Pons (tissue), 1 donor: ENCODE measurements around the gene CCDC78.

Experiments
- DNase-seq: peaks from one replicate; pipeline ENCODE4 v3.0.0-alpha.2; 2016; ENCODE audit warnings: low spot score

Gene CCDC78

DNA sequence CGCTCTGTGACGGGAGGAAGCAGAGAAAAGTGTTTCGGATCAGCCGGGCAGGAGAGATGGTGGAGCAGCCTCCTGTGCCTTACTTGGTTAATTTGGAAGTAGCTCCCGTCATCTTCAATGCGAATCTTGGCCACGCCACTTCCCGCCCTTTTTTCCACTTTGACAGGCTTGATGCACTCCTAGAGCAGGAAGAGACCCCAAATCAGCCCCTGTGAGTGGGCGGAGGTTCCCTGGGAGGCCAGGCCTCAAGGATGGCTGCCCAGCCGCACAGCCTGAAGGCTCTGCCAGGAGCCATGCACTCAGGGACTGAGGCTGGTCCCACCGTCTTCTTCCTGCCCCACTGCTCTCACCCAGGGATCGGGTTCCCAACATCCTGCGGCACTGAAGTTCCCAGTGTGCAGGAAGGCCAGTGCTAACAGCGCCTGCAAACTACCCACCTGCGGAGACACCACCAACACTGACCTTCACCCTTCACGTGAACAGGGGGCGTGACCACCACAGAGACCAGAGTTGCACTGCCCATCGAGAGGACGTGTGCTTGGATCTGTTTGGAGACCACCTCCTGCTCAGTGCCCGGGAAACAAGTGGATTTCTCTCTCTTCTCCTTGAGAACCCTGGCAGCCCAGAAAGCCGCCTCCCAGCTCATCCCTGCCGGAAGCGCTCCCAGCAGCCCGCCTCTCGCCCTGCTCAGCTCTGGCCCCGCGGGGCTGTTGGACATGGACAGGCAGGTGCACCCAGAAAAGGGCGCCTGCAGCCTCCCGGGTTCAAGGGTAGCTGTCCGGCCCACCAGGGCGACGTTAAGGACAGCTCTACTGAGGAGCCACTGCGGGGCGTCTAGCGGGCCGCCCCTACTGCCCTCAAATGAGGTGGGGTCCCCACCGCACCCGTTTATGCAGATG lies 13.6 kb upstream of the CCDC78 start:
- no peak for DNase-seq

DNA sequence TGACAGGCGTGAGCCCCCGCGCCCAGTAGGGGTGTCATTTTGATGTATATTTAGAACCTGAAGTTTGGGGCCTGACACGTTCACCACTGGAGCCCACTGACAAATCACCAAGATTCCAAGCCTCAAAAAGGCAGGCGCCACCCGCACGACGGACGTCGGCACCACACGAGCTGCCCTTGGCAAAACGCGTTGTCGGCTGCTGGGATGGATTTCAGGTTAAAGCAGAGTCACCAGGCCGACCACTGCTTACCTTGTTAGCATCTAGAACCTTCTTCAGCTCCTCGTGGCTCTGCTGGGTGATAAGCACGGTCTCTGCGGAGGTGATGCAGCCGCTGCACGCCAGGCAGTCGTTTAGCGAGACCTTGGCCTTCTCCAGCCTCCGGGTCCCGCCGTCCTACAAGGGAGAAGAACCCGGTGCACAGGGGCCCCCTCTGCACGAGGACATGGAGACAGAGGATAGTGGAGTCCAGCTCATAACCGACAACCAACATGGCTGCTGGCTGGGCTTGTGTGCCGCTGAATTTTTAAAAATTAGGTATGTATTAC lies 10.8 kb upstream of the CCDC78 start:
- DNase-seq: no peak

DNA sequence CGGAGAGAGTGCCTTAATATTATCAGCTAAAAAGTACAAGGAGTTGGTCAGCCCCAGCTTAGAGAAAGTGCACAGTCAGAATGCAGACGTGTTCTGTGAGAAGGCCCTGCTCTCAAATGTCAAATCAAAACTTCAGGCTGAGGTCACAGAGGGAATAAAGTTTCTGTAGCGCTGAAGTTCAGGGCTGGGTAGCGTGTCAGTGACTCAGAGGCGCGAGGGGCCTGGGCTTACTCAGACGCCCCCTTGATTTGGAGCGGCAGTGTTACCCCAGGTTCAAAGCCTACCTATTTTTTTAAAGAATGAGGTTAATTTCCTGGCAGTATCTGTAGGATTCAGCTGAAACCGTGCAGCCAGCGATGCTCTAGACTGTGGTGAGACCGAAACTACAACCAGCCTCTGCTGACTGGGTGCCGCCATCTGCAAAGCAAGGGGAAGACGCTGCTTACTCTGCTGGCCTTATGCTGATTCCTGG lies 9.8 kb upstream of the CCDC78 start:
- no peak for DNase-seq

DNA sequence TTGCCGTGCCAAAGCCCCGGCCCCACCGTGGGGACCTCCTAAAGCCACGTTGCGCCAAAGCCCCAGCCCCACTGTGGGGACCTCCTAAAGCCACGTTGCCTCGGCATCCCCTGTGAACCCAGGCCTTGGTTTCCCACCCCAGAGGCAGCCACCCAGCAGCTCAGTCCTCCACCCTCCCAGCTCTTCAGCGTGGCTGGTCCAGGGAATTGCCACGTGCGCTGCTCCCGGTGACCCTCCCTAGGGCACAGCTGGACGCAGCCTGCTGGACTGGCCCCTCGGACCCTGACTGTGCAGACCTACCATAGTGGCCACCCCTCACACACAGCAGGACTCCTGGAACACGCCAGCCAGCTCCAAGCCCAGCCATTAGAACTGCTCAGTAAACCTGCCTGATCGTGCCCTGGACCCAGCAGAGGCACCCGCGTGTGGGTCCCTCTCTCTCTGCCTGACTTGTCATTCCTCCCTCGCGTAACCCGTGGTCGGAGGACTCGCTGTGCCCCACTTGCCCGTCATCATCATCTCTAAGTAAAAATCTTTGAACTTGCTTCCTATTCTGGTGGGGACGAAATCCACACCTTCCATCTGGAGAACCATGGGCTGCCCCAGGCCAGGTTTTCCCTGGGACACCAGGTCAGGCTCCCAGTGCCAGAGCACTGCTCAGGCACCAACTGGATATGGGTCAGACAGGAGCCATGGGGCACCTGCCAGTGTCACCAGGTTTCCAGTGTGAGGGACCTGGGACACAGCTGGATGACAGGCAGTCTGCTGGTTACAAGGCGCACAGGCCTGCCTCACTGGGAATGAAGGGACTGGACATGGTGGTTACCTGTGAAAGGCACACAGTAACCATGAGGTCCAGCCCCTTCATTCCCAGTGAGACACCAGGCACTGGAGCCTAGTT lies 9.0 kb upstream of the CCDC78 start:
- no peak for DNase-seq

DNA sequence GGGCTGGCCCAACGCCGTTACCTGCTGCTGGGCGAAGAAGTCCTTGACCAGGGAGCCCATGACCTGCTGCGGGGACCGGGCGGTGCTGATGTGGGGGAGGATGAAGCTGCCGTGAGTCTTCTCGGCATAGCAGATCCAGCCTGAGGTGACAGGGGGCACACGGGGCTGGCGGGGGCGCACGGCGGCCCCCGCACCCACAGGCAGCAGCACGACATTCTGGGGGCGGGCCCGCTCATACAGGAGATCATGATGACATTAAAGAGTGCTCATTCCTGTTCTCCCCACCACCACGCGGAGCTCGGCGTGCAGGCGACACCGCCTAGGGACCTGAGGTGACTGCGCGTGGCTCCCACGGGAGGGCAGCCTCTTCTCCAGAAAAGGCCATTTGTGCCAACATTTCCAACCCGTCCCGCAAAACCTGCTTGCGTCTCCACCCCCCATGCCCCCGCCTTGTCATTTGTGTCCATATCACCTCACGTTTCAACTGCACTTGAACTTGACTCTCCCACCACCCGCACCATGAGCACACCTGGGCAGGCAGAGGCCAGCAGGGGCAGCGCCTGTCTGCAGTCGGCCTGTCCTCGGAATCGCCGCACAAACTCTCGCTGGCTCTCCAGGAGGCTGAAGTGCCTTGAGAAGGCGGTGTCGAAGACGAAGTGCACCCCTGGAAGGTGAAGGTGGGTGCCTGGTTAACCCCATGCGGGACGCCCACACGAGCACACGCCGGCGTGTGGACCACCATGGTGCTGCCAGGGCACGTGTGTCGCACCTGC lies 8.2 kb upstream of the CCDC78 start:
- DNase-seq: no peak

DNA sequence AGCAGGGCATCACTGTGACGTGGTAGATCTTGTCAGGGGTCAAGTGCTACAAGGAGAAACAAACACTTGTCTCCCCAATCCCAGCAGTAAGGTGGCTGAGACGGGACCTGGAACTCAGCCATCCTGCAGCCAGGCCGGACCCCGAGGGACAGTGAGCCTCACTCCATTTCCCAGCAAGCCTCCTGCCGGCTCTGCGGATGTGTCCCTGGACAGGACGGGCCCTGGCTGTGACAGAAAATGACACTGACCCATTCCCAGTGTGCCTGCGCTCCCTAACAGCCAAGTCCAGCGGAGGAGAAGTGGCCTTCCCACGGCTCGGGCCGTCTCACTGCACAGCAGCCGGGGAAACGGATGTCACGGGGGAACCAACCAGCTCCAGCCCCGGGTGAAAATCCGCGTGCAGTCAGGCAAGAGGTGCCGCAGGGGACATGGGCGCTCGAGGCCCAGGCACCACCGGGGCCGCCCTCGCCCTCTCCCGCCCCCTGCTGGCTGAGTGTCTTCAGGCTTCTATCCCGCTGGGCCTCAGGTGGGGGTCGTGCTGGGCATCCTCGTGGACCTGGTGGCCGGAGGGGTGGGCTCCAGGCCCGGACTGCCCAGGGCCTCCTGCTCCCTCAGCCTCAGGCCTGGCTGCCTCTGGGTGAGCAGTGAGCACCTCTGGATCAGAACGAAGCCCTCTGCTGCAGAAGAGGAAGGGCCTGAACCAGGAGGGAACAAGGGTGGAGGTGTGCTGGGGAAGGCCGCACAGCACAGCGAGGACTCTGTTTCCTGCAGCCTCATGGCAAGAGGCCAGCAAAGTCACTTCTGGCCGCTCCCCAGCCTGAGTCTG lies 7.4 kb upstream of the CCDC78 start:
- DNase-seq: no peak

DNA sequence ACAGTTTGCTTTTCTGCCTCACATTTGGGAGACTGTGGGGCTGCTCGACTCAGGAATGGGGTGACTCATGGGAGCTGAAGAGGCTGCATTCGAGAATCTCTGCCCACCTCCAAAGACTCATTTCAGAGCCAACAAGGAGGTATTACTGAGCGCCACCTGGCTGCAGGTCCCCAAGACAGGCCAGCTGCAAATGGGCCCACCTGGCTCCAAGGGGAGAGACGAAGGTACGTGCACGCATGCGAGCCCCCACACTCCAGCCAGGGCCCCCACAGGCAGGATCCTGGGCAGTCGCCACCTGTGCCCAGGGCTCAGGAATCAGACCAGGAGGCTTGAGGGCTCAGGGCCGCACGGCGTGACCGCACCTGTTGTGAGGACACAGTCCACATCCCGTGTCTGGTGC lies 6.7 kb upstream of the CCDC78 start:
- DNase-seq: no peak

DNA sequence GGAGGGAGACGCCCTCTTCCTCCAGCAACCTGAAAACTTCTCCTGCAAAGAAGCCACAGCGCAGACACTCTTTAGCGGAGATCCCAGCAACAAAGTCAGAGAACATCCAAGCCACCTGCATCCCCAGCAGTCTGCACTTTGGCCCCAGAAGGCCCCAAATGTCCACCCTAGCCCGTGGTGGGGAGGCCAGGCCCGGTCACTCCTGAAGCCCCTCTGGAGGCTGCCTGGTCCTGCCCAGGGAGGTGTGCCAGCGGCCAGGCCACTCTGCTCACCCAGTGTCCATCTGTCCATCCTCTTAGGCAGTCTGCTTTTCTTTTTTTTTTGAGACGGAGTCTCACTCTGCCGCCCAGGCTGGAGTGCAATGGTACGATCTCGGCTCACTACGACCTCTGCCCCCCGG lies 6.1 kb upstream of the CCDC78 start:
- no peak for DNase-seq

DNA sequence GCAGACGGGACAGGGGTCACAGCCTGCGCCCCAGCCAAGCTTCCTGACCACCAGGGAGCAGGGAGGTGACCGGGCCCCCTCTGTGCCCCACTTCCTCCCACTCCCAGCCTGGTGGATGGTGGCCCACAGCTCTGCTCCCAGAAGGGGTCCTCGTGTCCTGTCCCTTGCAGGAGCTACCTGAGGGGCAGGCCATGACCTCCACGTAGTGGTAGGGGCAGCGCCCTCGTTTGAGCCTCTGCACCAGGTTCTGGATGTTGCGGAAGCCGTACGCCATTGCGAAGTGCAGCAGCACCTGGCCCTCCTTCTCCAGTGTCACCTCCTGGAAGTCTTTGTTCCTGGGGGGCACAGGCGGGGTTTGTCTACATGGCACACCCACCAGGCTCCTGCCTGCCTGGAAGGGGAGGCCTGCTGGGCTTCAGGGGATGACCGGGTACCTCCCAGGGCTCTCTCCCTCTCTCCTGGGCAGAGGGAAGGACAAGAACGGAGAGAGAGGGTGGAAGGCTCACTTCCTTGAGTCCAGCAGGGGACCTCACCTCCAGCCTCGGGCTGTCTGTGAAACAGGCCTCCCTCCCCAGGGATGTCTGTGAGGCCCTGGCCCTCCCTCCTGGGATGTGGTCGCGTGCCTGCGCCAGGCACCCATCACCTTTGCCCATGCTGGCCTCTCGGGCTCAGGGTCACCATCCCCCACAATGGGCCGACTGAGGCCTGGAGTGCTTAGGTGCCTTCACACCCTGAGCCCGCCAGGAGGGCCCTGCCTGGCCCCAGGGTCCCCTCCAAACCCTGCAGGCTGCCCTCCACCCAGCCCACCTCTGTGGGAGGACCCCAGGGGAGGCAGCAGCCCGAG lies 4.6 kb upstream of the CCDC78 start:
- no peak for DNase-seq

DNA sequence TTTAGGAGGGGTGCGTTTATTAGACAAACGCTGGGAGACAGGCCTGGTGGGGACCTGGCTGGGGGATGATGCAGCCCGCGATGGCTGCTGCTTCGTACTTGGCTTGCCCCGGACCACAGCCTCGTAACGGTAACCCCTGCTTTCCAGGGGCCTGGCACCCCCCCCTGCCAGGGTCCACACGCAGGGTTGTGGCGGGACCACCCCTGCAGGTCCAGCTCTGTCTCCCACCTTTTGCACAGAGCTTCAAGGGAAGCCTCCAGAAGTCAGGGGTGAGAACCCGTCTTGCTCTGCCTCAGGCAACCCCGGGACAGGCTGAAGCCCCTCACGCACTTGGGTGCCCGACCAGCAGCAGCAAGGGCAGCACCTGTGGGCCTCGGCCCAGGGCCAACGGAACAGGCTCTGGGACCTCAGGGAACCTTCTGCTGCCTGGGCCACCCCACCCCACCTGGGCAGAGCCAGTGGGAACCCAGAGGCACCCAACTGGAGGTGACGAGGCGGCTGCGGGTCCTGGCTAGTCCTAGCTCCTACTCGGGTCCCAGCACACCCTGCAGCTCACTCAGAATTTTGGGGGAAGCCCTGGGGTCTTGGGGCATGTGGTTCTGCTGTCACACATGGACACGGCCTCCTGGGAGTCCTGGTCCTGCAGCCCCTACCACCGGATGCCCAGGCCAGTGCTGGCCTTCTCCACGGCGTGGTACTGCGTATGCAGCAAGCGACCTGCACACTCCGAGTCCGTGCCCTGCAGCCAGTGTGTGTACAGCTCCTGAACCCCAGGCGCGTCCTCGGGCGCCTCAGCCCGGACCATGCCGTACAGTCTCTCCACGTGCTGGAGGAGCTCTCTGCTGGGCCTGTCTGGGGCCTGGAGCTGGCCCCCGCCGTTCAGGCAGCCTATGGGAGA lies 3.8 kb upstream of the CCDC78 start:
- DNase-seq: no peak

DNA sequence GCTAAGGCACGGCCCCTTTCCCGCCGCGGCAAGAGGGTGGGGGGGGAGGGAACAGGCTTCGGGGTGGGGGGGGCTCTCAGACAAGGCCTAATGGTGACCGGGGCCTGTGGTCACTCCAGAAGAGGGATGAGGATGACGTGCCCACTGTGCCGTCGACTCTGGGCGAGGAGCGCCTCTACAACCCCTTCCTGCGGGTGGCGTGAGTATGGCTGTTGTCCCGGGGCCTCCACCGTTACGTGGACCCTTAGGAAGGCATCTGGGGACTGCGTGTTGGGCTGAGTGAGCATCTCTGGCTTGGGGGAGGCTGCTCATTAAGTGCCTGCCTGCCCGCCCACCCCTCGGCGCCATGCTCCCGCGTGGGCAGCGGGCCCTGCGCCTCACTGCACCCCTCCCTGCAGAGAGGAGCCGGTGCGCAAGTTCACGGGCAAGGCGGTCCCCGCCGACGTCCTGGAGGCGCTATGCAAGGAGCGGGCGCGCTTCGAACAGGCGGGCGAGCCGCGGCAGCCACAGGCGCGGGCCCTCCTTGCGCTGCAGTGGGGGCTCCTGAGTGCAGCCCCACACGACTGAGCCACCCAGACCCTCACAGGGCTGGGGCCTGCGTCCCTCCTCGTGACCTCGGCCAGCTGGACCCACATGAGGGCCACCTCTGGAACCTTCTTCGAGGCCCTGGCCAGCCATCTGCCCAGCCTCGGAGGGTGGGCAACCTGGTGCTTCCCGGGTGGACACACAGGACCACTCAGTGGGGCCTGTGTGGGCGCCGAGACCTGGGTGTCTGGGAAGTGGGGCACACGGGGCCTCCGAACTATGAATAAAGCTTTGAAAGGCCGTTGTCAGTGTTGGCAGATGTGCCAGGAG lies 2.9 kb upstream of the CCDC78 start:
- no peak for DNase-seq

DNA sequence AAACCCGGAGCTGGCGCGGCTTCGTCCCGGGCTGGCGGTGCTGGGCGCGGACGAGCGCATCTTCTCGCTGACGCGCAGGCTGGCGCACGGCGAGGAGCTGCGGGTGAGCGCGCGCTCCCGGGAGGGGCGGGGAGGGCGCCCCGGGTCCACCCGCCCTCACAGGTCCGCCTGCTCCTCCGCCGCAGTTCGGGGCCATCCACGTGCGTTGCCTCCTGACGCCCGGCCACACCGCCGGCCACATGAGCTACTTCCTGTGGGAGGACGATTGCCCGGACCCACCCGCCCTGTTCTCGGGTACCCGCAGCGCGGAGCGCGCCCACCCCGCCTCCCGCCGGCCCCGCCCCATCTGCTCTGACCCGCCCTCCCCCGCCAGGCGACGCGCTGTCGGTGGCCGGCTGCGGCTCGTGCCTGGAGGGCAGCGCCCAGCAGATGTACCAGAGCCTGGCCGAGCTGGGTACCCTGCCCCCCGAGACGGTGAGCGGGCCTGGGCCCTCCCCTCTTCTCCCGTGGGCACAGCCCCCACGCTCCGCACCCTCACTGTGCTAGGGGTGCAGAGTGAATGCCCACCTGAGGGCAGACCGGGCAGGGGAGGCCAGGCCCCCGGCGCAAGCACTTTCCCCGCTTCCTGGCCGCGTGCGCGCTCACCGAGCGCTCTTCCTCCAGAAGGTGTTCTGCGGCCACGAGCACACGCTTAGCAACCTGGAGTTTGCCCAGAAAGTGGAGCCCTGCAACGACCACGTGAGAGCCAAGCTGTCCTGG lies 2.1 kb upstream of the CCDC78 start:
- peak; percentile 54 for DNase-seq

DNA sequence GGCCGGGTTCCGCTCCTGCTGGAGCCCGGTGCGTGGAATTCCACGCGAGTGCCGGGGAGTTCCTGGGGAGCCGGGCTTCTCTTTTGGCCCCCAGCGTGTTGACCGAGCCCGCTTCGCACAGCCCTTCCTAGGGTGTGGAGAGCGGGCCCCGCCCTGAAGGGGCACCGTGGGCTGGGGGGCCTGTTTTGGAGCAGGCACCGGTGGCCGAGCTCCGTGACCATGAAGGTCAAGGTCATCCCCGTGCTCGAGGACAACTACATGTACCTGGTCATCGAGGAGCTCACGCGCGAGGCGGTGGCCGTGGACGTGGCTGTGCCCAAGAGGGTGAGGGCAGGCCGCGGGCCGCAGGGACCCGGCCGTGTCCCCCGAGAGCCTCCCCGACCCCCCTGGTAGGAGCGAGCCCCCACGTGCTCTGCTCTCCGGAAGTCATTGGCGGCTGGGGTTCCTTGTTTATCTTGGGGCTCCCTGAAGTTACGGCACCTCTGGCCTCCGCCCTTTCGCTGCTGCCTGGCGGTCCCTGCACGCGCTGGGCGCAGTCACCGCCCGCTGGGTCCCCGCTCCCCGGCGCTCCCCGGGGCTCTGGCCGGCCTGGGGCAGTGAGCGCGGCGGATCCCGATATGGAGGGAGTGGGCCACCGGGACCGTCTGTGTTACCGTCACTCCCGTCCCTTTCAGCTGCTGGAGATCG lies 1.2 kb upstream of the CCDC78 start:
- no peak for DNase-seq

DNA sequence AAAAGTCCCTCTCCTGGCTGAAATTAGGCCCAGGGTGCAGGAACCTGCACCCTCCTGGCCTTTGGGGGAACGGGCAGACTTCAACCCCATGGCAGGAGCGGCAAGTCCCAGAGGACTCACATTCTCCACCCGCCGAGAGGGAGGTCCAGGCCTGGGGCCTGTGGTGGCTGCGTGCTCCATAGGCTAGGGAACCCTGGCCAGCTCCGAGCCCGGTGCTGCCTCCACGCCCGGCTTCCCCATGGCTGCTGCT lies 130 bp downstream of the CCDC78 start:
- DNase-seq: no peak

DNA sequence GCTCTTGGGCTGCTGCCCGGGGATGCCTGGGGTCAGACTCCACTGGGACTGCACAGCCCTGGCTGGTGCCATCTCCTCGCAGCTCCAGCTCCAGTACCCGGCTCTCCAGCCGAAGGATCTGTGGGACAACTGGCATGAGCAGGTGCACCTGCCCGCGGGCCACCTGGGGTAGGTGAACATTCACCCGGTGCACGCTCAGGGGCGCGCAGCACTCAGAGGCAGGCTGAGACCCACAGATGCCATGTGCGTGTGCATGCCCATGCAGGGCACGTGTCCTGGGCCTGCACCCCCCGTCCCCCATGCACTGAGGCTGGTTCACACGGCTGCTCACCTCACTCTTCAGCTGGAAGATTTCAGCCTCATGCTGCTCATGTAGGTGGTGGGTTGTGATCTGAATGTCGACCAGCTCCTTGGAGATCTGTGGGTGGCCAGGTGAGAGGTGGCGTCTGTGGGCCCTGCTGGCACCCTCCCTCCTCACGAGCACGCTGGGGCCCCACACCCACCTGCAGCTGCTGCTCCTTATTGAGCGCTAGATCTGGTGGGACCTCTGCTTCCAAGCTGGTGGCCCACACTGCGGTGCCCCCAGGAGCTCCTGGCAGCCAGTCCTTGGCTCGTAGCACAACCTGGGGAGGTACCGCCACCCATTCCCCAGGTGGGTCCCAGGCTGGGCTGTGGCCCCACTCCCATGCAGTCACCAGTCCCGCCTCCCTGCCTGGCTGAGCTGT lies 618 bp downstream of the CCDC78 start:
- DNase-seq: no peak

DNA sequence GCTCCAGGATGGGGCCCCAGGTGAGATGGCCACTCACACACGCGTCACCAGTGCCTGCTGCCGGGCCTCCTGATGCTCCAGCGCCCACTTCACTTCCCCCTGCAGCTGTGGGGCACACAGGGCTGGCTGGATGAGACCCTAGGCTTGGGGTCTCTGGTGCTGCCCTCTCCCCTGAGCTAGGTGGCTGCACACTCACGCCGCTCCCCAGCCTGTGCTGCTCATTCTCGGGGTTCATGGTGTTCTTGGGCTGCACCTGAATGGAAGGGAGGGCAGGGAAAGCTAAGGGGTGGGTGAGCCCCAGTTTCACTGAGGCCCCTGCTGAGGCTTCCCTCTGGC lies 1.2 kb downstream of the CCDC78 start:
- DNase-seq: no peak
